Fibroblast of peridontal ligament (primary cell): ENCODE measurements around the gene PTBP3.

ENCODE experiments used
- DNase-seq: peaks from one replicate; pipeline ENCODE4 v3.0.0-alpha.2; 2010; ENCODE audit errors: extremely low read depth

Gene PTBP3

GRCh38 chr9:112360047-112360804 is 26.8 kb upstream of the PTBP3 start:
- DNase-seq, result peak; percentile 64

GRCh38 chr9:112355427-112355897 is 22.0 kb upstream of the PTBP3 start:
- no peak for DNase-seq

GRCh38 chr9:112354081-112354743 is 20.8 kb upstream of the PTBP3 start:
- DNase-seq, result no peak

GRCh38 chr9:112352209-112352608 is 18.8 kb upstream of the PTBP3 start:
- DNase-seq, result no peak

- no peak for DNase-seq
Measured at GRCh38 chr9:112351184-112351583, 17.8 kb upstream of the PTBP3 start.

- DNase-seq, result no peak
Measured at GRCh38 chr9:112349008-112349333, 15.6 kb upstream of the PTBP3 start.

- DNase-seq, result peak; percentile 79
Measured at GRCh38 chr9:112348257-112349007, 15.0 kb upstream of the PTBP3 start.

- peak; percentile 35 for DNase-seq
Measured at GRCh38 chr9:112341730-112342129, 8.3 kb upstream of the PTBP3 start.

GRCh38 chr9:112339886-112340285 is 6.5 kb upstream of the PTBP3 start:
- no peak for DNase-seq

GRCh38 chr9:112338561-112338960 is 5.1 kb upstream of the PTBP3 start:
- peak; percentile 53 for DNase-seq

GRCh38 chr9:112337547-112337946 is 4.1 kb upstream of the PTBP3 start:
- DNase-seq, result no peak

GRCh38 chr9:112334432-112334841 is 1.0 kb upstream of the PTBP3 start:
- DNase-seq, result peak; percentile 57

GRCh38 chr9:112333639-112334431 is 416 bp upstream of the PTBP3 start:
- peak; percentile 91 for DNase-seq

GRCh38 chr9:112332674-112332976 is 794 bp downstream of the PTBP3 start:
- no peak for DNase-seq

- DNase-seq, result no peak
Measured at GRCh38 chr9:112332214-112332613, 1.2 kb downstream of the PTBP3 start.

- no peak for DNase-seq
Measured at GRCh38 chr9:112331674-112331952, 1.8 kb downstream of the PTBP3 start.

- no peak for DNase-seq
Measured at GRCh38 chr9:112328545-112328944, 4.9 kb downstream of the PTBP3 start.

GRCh38 chr9:112327718-112328450 is 5.5 kb downstream of the PTBP3 start:
- no peak for DNase-seq

GRCh38 chr9:112326194-112326593 is 7.2 kb downstream of the PTBP3 start:
- no peak for DNase-seq

GRCh38 chr9:112325600-112325999 is 7.8 kb downstream of the PTBP3 start:
- no peak for DNase-seq

GRCh38 chr9:112325127-112325526 is 8.3 kb downstream of the PTBP3 start:
- DNase-seq, result no peak
